ENCODE data around the gene CTNNAL1.
"Not testable (repeated sequence)": the region's sequence is repeated elsewhere in the genome, so short reads cannot be mapped to it uniquely, and the experiment has no call there.

CTNNAL1 gene

DNA sequence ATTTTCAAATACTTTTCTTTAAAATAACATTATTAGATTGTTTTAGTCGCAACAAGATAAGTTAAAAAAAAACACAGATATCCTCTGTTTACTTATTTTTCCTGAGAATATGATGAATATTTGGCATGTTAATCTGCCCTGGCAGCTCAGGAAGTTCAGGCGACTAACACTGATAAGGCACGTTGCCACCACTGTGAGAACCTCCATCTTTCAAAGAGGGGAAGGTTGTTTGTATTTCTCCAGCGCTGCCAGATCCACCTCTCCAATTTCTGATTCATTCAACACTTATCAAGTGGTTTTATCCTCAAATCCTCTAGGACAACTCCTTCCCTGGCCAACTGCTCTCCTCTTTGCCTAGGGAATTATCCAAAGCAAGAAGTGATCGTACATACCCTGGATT, 21.8 kb downstream of the CTNNAL1 start:
- DNase-seq (ENCODE audit: low read depth in 3 of 3), result no peak

DNA sequence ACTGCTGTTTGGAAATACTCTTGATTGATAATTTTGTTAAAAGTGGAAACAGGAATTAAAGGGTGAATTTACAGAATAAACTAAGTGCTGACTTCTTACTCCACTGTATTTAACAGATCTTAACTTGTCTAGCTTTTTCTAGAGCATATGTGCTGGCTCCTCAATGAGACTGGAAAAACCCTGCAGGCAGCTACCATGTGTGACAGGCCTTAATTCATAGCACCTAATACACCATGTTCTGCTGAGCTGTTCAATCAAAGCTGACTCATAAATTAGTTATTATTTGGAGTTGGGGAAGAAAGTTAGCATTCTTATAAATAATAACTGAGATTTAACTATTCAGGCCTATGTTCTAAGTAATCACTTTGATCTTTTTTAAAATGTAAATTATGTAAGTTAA, 29.4 kb downstream of the CTNNAL1 start:
- no peak for DNase-seq (ENCODE audit: low read depth in 3 of 3)

DNA sequence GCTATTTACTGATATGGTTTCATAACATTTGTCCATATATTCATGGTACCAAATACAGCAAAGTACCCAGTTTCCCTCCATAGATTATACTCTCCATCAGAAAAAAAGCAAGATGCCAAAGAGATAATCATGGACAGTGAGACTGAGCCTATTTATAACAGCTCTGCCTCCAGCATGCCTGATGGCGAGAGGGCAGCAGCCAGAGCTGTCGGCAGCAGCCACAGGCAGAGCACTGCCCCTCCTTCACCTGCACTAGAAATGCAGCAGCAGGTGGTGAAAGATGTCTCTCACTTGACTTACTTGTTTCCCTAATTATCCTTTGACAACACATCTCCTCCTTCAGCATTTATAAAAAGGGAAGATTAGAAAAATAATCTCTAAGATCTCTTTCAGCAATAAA, 32.4 kb downstream of the CTNNAL1 start:
- DNase-seq (ENCODE audit: low read depth in 3 of 3), result no peak

DNA sequence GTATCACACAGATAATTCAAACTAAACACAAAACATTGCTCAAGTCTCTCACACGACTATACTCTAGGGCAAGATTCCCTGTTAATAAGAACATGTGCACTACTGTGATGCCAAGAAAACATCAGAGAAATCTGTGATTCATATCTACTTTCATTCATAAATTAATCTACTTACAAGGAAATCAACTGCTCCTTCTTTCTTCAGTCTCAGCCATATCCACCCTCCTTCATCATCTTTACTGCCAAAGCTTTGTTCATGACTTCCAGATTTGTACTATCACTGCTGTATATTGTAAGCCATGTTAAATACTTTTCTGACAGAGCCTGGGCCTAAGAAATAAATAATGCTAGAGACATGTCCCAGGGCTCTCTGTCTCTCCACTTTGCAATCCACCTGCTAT, 35.1 kb downstream of the CTNNAL1 start:
- no peak for DNase-seq (ENCODE audit: low read depth in 3 of 3)

DNA sequence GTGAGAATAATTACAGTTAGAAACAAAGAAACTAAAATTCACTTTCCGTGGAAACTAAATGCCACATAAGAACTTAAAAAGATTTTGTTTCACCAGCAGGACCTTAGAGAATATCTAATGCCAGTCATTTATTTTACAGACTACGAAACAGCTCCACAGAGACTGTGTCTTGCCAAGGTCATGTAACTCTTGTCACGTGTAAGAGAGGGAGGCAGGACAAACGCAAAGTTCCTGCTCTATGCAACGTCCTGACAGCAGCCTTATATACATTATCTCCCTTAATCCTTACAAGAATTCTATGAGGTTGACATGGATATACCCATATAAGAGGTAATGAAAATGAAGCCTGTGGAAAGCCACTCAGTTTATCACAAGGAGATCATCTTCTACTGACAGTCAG, 39.4 kb downstream of the CTNNAL1 start:
- no peak for DNase-seq (ENCODE audit: low read depth in 3 of 3)

DNA sequence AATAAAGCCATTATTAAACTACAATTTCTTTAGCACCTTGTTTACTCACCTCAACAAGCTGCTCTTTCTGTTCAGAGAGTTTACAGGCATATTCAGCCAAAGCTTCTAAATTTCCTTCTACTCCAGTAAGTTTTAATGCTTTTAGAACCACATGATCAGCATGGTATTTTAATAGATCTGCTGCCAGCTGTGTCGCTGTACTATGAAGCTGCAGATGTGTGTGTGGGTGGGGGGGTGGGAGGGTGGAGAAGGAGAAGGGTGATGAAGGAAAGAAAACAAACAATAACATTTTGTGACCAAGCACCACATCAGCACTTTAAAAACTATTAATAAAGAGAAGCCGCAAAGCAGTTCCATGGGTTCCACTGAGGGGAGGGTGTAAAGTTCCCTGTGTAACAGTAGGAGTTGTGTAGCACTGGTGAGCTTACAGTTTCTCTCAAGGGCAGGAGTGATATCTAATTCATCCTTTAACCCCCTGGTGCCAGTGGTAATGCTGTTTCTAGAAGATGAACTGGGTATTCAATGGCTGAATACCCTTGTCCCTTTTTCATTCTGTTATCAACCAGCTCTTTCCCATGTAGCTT, 40.6 kb downstream of the CTNNAL1 start:
- DNase-seq (ENCODE audit: low read depth in 3 of 3), result no peak

DNA sequence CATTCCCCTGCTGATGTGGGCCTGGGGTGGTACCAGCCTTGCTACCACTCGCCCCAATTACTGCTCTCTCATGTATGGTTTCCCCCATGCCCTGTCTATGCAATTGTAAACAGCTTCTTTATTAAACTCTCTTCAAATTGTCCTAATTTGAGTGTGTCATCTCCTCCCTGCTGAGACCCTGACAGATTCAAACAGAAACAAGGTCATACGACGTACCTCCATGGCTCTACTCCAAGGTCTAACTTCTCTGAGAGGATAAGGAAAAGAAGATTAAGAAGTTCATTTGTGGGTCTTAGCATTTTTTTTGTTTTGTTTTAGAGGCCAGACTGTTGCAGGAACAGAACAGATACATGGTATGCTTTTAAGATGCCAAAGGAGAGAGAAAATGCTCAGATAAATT, 41.1 kb downstream of the CTNNAL1 start:
- DNase-seq (ENCODE audit: low read depth in 3 of 3), result no peak

DNA sequence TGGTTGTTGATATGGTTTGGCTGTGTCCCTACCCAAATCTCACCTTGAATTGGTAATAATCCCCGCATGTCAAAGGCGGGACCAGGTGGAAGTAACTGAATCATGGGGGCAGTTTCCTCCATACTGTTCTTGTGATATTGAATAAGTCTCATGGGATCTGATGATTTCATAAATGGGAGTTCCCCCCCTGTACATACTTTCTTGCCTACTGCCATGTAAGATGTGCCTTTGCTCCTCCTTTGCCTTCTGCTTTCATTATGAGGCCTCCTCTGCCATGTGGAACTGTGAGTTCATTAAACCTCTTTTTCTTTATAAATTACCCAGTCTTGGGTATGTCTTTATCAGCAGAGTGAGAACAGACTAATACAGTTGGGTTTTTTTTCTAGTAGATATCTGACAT, 41.9 kb downstream of the CTNNAL1 start:
- DNase-seq (ENCODE audit: low read depth in 3 of 3), result not testable (repeated sequence)

DNA sequence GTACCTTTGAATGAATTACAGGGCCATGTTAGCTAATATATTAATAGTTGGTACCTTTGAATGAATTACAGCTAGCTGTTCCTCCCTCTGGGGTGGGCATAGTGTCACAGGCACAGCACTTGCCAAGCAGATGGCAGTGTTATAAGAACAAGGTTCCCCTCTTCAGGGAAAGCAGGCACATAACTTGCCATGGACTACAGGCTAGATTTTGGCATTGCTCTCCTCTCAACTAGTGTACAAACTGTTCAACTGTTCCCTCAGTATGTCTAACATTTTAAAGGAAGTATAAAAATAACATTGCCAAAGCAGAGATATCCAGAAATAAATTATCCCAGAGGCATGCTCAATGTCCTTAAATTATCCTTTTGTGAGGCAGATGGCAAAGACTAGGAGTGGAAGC, 45.4 kb downstream of the CTNNAL1 start:
- no peak for DNase-seq (ENCODE audit: low read depth in 3 of 3)

DNA sequence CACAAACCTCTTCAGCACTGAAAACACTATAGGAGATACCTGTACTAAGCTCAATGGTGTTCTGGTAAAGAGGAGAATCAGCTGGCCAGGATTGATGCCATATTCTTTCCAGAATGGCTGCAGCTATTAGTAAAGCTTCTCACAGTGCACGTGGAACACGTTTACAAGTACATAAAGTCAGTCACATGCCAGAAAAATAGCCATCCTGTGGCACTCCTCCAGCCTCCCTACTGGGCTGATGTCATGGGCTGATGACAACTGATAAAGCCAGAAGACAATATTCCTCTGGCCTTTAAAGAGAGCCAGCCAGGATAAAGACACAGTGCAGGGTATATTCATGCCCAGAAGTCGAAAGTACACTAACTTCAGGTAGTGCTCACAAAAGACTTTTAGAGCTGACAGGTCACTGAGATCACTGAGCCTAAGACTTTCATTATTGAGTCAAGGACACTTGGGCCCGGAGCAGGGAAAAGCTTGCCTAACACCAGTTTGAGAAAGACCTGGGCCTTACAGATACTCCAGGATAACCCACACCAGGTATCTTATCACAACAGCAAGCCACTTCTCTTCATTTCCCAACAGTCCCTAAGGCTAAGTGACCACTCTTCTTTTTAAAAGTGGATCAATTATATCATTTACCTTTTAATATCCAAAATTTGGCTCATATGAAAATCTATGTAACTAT, 49.7 kb downstream of the CTNNAL1 start:
- DNase-seq (ENCODE audit: low read depth in 3 of 3), result no peak

DNA sequence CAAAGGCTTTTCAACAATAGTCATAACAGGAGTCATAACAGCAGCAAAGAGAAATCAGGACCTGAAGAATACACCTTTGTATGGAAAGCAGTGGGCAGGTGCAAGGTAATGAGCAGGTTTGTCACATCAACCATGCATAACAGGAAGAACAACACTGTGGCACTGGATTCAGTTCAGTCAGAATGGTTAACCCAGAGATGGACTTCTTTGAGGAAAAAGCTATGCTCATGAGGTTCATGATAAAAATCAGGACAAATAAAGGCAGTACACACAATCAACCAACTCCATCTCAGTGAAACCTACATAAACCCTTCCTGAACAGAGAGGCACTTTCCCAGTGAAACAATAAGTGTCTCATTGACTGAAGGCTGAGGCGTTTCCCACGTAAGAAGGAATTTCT, 52.1 kb downstream of the CTNNAL1 start:
- no peak for DNase-seq (ENCODE audit: low read depth in 3 of 3)

DNA sequence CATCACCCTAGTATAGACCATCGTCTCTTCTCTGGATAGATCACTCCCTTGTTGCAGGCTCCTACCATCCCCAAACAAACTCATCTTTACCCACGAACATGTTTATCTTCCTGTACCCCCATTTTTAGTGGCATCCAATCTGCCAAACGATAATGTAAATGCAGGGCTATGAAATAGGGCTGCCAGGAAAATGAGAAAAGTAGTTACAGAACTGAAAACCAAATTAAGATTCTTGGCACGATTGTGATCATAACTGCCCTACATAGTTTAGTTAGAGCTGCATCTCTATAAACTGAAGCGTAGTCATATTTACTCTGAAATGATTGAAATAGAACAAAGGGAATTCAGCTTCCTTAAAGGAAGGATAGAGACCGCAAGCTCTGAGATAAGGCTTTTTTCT, 53.0 kb downstream of the CTNNAL1 start:
- DNase-seq (ENCODE audit: low read depth in 3 of 3), result no peak

DNA sequence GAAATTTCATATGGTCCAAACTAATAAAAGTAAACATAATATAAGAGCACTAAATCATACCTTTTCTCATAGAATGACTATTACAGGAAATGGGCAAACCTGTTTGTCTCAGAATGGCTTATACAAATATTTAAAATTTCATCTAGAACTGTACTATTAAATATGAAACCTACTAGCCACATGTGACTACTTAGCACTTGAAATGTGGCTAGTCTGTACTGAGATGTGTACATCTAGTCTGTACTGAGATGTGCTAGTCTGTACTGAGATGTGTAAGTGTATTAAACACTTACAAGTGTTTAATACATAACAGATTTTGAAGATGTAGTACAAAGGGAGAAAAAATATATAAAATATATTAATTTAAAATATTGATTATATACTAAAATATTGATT, 56.7 kb downstream of the CTNNAL1 start:
- DNase-seq (ENCODE audit: low read depth in 3 of 3), result no peak

DNA sequence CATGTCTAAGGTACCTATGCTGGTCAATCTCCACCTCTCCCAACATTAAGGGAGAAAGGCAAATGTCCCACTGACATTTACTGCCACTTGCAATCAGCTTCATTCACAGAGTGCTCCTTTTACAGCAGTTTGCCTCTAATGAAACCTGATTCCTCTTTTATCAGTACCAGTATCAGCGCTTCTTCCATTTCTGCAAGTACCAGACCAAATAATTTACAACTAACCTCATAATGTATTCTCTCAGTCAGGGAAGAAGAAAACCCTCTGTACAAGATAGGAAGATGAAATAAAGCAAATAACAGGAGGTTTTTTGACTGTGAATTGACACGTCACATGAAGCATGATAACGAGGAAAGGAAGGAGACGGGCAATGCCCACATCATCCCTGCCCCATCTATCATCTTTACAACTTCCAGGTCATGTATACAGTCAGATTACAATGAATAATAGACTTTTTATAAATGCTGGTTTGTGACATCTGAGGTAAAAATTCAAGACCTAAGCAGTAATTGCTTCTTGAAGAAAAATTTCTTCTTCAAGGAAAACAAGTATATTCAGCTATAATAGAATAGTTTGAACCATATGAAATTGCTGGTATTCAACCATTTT, 57.2 kb downstream of the CTNNAL1 start:
- no peak for DNase-seq (ENCODE audit: low read depth in 3 of 3)

DNA sequence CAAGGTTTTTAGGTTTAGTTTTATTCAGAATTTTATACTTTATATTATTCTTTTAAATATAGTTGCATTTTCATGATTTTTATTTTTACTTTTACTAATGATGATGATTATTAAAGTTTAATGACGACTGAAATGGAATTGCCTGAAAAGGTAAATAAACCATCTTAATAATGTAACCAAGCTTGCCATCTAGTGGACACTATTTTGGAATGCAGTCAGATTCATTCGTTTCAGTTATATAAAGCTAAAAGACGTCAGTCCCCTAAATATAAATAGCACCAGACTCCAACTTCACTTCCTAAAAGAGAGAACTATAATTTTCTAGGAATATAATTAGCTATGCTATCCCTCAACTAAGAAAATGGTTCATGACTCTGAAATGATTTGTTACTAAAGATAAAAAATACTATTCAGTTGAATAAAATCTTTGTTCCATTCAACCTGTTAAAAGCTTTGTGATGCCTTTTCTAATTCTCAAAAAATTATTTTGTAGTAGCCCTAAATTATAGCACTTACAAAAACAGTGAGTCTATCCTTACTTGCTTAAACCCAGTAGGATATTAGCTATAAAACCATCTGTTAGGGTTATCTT, 59.2 kb downstream of the CTNNAL1 start:
- no peak for DNase-seq (ENCODE audit: low read depth in 3 of 3)

DNA sequence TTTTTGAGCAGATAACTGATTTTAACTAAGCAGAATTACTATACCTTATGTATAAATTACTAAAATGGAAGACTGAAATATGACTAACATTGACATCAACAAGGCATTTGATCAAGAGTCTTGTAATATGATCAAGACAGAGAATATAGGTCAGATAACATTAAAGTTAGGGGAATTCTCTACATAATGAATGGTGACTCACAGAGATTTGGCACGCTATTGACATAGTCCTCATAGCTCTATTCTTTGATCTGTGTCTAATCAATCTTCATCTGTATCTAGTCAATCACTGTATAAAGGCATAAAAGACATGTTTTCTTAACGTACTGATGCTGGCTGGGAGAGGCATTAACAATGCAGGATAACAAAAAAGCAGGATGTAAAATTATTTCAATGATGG, 61.7 kb downstream of the CTNNAL1 start:
- no peak for DNase-seq (ENCODE audit: low read depth in 3 of 3)

DNA sequence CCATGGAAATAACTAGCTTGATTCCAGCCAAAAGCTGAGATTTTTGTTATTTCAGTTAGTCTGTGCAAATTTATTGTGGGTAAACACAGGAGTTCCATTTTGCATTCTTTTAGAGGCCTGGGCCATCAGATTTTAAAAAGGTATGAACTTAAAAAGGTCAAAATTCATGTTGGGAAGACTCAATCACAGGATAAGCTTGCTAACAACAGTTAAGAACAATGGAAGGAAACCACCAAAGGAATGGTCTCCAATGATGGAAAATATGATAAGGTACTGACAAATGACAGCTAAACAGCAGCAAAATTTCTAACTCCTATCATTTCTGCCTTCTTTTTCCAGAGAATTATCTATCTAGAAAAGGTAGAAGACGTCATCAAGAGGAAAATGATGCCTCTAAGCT, 63.1 kb downstream of the CTNNAL1 start:
- DNase-seq (ENCODE audit: low read depth in 3 of 3), result no peak

DNA sequence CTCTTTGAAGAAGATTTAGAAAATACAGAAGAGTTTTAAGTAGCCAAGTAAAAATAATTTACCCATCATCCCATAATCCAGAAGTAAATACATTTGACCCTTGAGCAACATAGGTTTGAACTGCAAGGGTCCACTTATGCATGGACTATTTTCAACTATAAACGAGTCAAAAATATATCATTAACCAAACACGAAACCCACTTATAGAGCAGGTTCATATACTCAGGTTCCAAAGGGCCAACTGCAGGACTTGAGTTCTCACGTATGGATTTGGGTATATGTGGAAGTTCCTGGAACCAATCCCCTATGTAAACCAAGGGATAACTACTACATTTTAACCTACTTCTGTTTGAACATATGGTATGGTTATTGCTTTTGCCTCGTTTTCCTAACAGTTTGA, 73.3 kb downstream of the CTNNAL1 start:
- no peak for DNase-seq (ENCODE audit: low read depth in 3 of 3)

DNA sequence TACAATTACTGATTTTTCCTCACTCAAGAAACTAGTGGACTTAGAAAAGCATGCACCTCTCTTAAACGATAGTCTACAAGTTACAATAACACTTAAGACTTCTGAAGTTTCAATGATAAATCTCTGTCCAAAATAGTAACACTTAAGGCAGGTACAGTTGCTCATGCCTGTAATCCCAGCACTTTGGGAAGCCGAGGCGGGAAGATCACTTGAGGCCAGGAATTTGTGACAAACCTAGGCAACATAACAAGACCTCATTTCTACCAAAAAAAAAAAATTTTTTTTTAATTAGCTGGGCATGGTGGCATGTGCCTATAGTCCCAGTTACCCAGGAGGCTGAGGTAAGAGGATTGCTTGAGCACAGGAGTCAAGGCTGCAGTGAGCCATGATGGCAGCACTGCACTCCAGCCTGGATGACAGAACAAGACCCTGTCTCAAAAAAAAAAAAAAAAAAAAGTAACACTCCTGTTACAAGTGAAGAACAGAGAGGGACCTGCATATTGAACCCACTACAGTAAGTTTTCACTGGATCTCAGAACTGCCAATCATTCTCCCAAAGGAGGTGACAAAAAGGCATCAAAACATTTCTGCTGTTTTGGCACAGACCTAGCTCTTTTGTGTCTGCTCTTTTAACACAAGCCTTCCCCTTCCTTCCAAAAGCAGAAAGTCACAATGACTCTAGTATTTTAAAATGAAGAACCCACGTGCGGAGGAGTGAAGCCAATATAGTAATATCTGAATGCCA, 75.6 kb downstream of the CTNNAL1 start:
- DNase-seq (ENCODE audit: low read depth in 3 of 3), result no peak

DNA sequence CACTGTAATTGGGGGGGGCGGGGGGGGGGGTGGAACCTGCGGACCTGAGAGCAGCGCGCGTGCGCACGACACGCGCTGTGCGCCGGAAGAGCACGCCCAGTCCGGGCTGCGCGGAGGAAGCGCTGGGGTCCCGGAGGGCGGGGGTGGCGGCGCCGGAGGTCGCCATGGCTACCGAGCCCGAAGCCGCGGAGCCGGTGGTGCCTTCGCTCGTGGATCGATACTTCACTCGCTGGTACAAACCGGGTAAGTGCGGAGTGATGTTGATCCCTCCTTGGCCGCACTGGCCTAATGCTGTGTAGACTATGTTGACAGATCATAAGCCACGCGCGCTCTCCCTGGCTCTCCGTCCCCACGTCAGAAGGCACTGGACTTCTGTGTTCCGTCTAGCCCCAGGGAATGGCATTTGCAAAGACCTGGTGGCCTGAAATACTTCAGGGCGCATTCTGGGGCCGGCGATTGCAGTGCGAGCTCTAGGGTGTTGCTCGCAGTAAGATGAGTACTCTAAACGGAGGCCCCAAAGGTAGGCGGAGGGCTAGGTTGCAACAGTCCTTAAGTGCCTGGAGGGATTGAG, 78.9 kb downstream of the CTNNAL1 start, which contains the start of gene ABITRAM:
TSS of gene ABITRAM (plus strand) at position 78 of the 571 bp plus-strand sequence. CDS start at position 165, 87 bp downstream.
- peak; percentile 35 to 62 (median 47) for DNase-seq (ENCODE audit: low read depth in 3 of 3)

DNA sequence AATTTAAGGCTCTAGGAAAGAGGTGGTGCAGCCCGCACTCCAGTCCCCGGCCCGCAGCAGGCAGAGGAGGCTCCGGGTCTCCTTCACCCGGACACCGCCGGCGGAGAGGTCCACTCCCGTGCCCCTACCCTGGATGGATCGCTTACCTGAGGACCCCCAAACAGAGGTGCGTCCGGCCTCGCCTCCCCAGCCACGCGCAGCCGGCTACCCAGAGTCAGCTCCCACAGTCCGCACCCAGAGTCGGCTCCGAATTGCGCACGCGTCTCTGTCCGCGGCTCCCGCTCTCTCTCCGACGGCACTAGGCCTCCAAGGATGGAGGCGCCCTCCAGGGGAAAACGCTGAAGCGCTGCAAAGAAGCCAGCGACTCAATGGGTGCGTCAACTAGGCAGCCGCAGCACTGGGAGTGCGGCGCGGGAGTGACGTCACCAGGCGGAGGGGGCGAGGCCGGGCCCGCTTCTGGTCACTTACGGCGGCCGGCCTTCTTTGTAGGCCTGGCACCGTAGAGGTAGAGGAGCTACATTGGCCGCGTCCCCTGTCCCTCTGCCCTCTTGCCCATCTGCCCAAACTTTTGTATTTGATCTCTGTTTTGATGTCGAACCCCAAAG, 79.5 kb downstream of the CTNNAL1 start, which contains the start of gene ELP1:
TSS of gene ELP1 (minus strand) at position 407 of the 605 bp plus-strand sequence. CDS start 2,978 bp downstream, outside the sequence.
- DNase-seq (ENCODE audit: low read depth in 3 of 3), result peak; percentile 86 to 91 (median 90)
